ENCODE results near the gene GTPBP10.
A peak's percentile ranks its signal among the peaks of the same experiment; 100 is the strongest.
"Not testable (repeated sequence)": the region's sequence is repeated elsewhere in the genome, so short reads cannot be mapped to it uniquely, and the experiment has no call there.

GTPBP10 gene

GRCh38 chr7:90320801-90321494 is 25.6 kb upstream of the GTPBP10 start, which contains the start of gene FAM237B:
FAM237B (minus strand) TSS chr7:90321304; CDS start chr7:90319748, 1,556 bp downstream.
- H3K36me3 ChIP-seq (ENCODE audit: control insufficient read depth, insufficient read depth, low read length), result no peaks in the 10 kb centered on the region
- H3K4me1 ChIP-seq (ENCODE audit: control insufficient read depth, insufficient read depth, low read length, poor library complexity, severe bottlenecking), result peaks cover 4% of the 10 kb centered on the region
- DNase-seq, result no peak
- H3K27me3 ChIP-seq (replicated peaks; ENCODE audit: control insufficient read depth, insufficient read depth, low read length, poor library complexity, severe bottlenecking), result peaks cover 10% of the 10 kb centered on the region
- no peak within 1 kb of the TSS for H3K27ac ChIP-seq (ENCODE audit: insufficient read depth, low read length, poor library complexity, severe bottlenecking)
- no peaks in the 10 kb centered on the region for H3K9me3 ChIP-seq (ENCODE audit: control insufficient read depth, low read length)
- H3K4me3 ChIP-seq (ENCODE audit: insufficient read depth, low read depth, low read length, poor library complexity, severe bottlenecking), result no peak within 1 kb of the TSS

DNA sequence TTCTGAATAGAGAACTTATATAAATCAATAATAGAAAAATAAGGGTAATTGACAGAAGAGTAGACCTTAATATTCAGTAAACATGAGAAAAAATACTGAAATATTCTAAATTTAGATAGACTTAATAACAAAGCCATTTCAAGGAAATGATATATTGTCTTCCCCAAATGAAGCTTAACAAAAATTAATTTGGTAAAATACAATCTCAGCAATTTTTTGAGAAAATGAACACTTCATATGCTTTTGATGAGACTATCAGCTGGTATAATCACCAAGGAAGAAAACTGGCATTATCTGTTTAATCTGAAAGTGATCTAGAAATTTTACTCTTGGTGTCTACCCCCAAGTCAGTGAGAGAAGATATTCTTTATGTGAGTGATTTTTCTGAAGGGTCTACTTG is 23.7 kb upstream of the GTPBP10 start:
- H3K4me1 ChIP-seq (ENCODE audit: control insufficient read depth, insufficient read depth, low read length, poor library complexity, severe bottlenecking), result peaks cover 4% of the 10 kb centered on the region
- H3K9me3 ChIP-seq (ENCODE audit: control insufficient read depth, low read length), result no peaks in the 10 kb centered on the region
- no peak overlapping the region for H3K4me3 ChIP-seq (ENCODE audit: insufficient read depth, low read depth, low read length, poor library complexity, severe bottlenecking)
- H3K27me3 ChIP-seq (replicated peaks; ENCODE audit: control insufficient read depth, insufficient read depth, low read length, poor library complexity, severe bottlenecking), result peaks cover 10% of the 10 kb centered on the region
- DNase-seq, result no peak
- H3K27ac ChIP-seq (ENCODE audit: insufficient read depth, low read length, poor library complexity, severe bottlenecking), result no peak overlapping the region
- H3K36me3 ChIP-seq (ENCODE audit: control insufficient read depth, insufficient read depth, low read length), result no peaks in the 10 kb centered on the region

DNA sequence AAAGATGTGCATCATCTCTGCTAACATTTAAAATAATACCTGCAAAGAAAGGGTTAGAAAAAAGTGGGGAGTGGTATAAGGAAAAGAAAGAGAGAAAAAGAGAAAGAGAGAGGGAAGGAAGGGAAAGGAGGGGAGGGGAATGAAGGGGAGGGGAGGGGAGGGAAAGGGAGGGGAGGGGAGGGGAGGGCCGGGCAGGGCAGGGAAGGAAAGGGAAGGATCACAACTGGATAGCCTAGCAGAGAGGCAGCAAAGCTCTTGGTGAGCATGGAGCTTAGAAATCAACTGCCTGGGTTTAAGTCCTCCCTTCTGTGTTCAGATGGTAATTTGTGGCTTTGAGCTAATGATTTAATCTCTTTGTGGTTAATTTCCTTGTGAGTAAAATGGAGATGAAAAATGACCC is 20.0 kb upstream of the GTPBP10 start:
- H3K4me1 ChIP-seq (ENCODE audit: control insufficient read depth, insufficient read depth, low read length, poor library complexity, severe bottlenecking), result no peaks in the 10 kb centered on the region
- H3K27me3 ChIP-seq (replicated peaks; ENCODE audit: control insufficient read depth, insufficient read depth, low read length, poor library complexity, severe bottlenecking), result no peaks in the 10 kb centered on the region
- H3K4me3 ChIP-seq (ENCODE audit: insufficient read depth, low read depth, low read length, poor library complexity, severe bottlenecking), result no peak overlapping the region
- no peaks in the 10 kb centered on the region for H3K36me3 ChIP-seq (ENCODE audit: control insufficient read depth, insufficient read depth, low read length)
- no peak for DNase-seq
- H3K9me3 ChIP-seq (ENCODE audit: control insufficient read depth, low read length), result no peaks in the 10 kb centered on the region
- H3K27ac ChIP-seq (ENCODE audit: insufficient read depth, low read length, poor library complexity, severe bottlenecking), result no peak overlapping the region

DNA sequence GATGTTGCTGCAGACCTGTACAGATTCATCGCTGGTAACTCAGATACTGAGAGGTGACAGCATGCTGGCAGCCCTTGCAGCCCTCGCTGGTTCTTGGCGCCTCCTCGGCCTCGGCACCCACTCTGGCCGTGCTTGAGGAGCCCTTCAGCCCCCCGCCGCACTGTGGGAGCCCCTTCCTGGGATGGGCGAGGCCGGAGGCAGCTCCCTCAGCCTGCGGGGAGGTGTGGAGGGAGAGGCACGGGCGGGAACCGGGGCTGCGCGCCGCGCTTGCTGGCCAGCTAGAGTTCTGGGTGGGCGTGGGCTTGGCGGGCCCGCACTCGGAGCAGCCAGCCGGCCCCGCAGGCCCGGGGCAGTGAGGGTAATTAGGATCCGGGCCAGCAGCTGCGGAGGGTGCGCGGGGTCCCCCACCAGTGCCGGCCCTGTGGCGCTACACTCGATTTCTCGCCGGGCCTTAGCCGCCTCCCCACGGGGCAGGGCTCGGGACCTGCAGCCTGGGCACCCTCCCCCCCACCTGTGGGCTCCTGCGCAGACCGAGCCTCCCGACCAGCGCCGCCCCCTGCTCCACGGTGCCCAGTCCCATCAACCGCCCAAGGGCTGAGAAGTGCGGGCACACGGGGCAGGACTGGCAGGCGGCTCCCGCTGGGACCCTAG is 12.2 kb upstream of the GTPBP10 start:
- Histone ChIP-seq H3K27me3 (replicated peaks; ENCODE audit: control insufficient read depth, insufficient read depth, low read length, poor library complexity, severe bottlenecking) (no peaks in the 10 kb centered on the region), H3K27ac (ENCODE audit: insufficient read depth, low read length, poor library complexity, severe bottlenecking) (no peak overlapping the region), H3K36me3 (ENCODE audit: control insufficient read depth, insufficient read depth, low read length) (no peaks in the 10 kb centered on the region), H3K9me3 (ENCODE audit: control insufficient read depth, low read length) (no peaks in the 10 kb centered on the region), H3K4me3 (ENCODE audit: insufficient read depth, low read depth, low read length, poor library complexity, severe bottlenecking) (no peak overlapping the region), H3K4me1 (ENCODE audit: control insufficient read depth, insufficient read depth, low read length, poor library complexity, severe bottlenecking) (no peaks in the 10 kb centered on the region)
- DNase-seq, result no peak

DNA sequence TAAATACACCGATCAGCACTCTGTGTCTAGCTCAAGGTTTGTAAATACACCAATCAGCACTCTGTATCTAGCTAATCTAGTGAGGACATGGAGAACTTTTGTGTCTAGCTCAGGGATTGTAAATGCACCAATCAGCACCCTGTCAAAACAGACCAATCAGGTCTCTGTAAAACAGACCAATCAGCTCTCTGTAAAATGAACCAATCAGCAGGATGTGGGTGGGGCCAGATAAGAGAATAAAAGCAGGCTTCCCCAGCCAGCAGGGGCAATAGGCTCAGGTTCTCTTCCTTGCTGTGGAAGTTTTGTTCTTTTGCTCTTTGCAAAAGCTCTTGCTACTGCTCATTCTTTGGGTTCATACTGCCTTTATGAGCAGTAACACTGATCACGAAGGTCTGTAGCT is 11.6 kb upstream of the GTPBP10 start:
- H3K4me1 ChIP-seq (ENCODE audit: control insufficient read depth, insufficient read depth, low read length, poor library complexity, severe bottlenecking); DNase-seq; H3K27ac ChIP-seq (ENCODE audit: insufficient read depth, low read length, poor library complexity, severe bottlenecking); H3K27me3 ChIP-seq (replicated peaks; ENCODE audit: control insufficient read depth, insufficient read depth, low read length, poor library complexity, severe bottlenecking); H3K36me3 ChIP-seq (ENCODE audit: control insufficient read depth, insufficient read depth, low read length); H3K9me3 ChIP-seq (ENCODE audit: control insufficient read depth, low read length); H3K4me3 ChIP-seq (ENCODE audit: insufficient read depth, low read depth, low read length, poor library complexity, severe bottlenecking): not testable (repeated sequence)

GRCh38 chr7:90337106-90337505 is 9.4 kb upstream of the GTPBP10 start:
- Histone ChIP-seq H3K4me3 (ENCODE audit: insufficient read depth, low read depth, low read length, poor library complexity, severe bottlenecking) (no peak overlapping the region), H3K36me3 (ENCODE audit: control insufficient read depth, insufficient read depth, low read length) (no peaks in the 10 kb centered on the region), H3K9me3 (ENCODE audit: control insufficient read depth, low read length) (no peaks in the 10 kb centered on the region), H3K27me3 (replicated peaks; ENCODE audit: control insufficient read depth, insufficient read depth, low read length, poor library complexity, severe bottlenecking) (no peaks in the 10 kb centered on the region), H3K27ac (ENCODE audit: insufficient read depth, low read length, poor library complexity, severe bottlenecking) (no peak overlapping the region), H3K4me1 (ENCODE audit: control insufficient read depth, insufficient read depth, low read length, poor library complexity, severe bottlenecking) (no peaks in the 10 kb centered on the region)
- no peak for DNase-seq

DNA sequence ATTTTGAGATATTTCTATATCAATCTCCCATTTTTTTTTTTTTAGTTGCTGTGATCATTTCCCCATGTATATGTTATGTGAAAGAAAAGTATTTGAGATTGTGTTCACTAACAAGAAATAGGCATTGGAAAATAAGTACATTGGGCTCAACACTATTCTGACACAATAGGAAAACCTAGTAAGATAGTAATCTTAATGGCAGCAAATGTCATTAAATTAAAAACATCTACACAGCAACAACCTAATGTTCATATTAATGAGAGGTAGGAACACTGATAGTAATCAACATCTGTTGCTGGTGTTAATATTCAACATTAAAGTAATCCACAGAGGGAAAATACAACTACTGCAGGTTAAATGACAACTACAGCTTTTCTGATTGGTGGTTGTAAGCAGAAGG is 1.5 kb upstream of the GTPBP10 start:
- no peak overlapping the region for H3K4me3 ChIP-seq (ENCODE audit: insufficient read depth, low read depth, low read length, poor library complexity, severe bottlenecking)
- H3K27ac ChIP-seq (ENCODE audit: insufficient read depth, low read length, poor library complexity, severe bottlenecking), result no peak overlapping the region
- no peaks in the 10 kb centered on the region for H3K36me3 ChIP-seq (ENCODE audit: control insufficient read depth, insufficient read depth, low read length)
- no peak for DNase-seq
- H3K9me3 ChIP-seq (ENCODE audit: control insufficient read depth, low read length), result no peaks in the 10 kb centered on the region
- peaks cover 15% of the 10 kb centered on the region for H3K4me1 ChIP-seq (ENCODE audit: control insufficient read depth, insufficient read depth, low read length, poor library complexity, severe bottlenecking)
- H3K27me3 ChIP-seq (replicated peaks; ENCODE audit: control insufficient read depth, insufficient read depth, low read length, poor library complexity, severe bottlenecking), result no peaks in the 10 kb centered on the region

- no peak for DNase-seq
- Histone ChIP-seq H3K27ac (ENCODE audit: insufficient read depth, low read length, poor library complexity, severe bottlenecking) (peak overlapping the region; percentile 82), H3K27me3 (replicated peaks; ENCODE audit: control insufficient read depth, insufficient read depth, low read length, poor library complexity, severe bottlenecking) (no peaks in the 10 kb centered on the region), H3K4me1 (ENCODE audit: control insufficient read depth, insufficient read depth, low read length, poor library complexity, severe bottlenecking) (peaks cover 15% of the 10 kb centered on the region), H3K36me3 (ENCODE audit: control insufficient read depth, insufficient read depth, low read length) (no peaks in the 10 kb centered on the region), H3K9me3 (ENCODE audit: control insufficient read depth, low read length) (no peaks in the 10 kb centered on the region), H3K4me3 (ENCODE audit: insufficient read depth, low read depth, low read length, poor library complexity, severe bottlenecking) (peak overlapping the region; percentile 72)
Observed at GRCh38 chr7:90345595-90346335, 751 bp upstream of the GTPBP10 start.

- DNase-seq, result no peak
- H3K4me1 ChIP-seq (ENCODE audit: control insufficient read depth, insufficient read depth, low read length, poor library complexity, severe bottlenecking), result peaks cover 15% of the 10 kb centered on the region
- H3K4me3 ChIP-seq (ENCODE audit: insufficient read depth, low read depth, low read length, poor library complexity, severe bottlenecking), result no peak overlapping the region
- H3K27ac ChIP-seq (ENCODE audit: insufficient read depth, low read length, poor library complexity, severe bottlenecking), result no peak overlapping the region
- no peaks in the 10 kb centered on the region for H3K27me3 ChIP-seq (replicated peaks; ENCODE audit: control insufficient read depth, insufficient read depth, low read length, poor library complexity, severe bottlenecking)
- no peaks in the 10 kb centered on the region for H3K9me3 ChIP-seq (ENCODE audit: control insufficient read depth, low read length)
- H3K36me3 ChIP-seq (ENCODE audit: control insufficient read depth, insufficient read depth, low read length), result peaks cover 6% of the 10 kb centered on the region
Observed at GRCh38 chr7:90347759-90348158, 1.2 kb downstream of the GTPBP10 start.

- no peaks in the 10 kb centered on the region for H3K27me3 ChIP-seq (replicated peaks; ENCODE audit: control insufficient read depth, insufficient read depth, low read length, poor library complexity, severe bottlenecking)
- no peak overlapping the region for H3K27ac ChIP-seq (ENCODE audit: insufficient read depth, low read length, poor library complexity, severe bottlenecking)
- peaks cover 12% of the 10 kb centered on the region for H3K36me3 ChIP-seq (ENCODE audit: control insufficient read depth, insufficient read depth, low read length)
- H3K4me1 ChIP-seq (ENCODE audit: control insufficient read depth, insufficient read depth, low read length, poor library complexity, severe bottlenecking), result peaks cover 15% of the 10 kb centered on the region
- no peak for DNase-seq
- no peak overlapping the region for H3K4me3 ChIP-seq (ENCODE audit: insufficient read depth, low read depth, low read length, poor library complexity, severe bottlenecking)
- H3K9me3 ChIP-seq (ENCODE audit: control insufficient read depth, low read length), result no peaks in the 10 kb centered on the region
Observed at GRCh38 chr7:90349305-90349704, 2.8 kb downstream of the GTPBP10 start.
